Spleen (tissue), 7 donors: ENCODE results near the gene MYO1A.

Experiments
- POLR2A ChIP-seq, 3 donors: fragments of 450-650 bp; IDR thresholded peaks; one replicate each; pipeline ENCODE4 v1.5.1; 2017; ENCODE audit warnings: antibody characterized with exemption in 3 of 3, mild to moderate bottlenecking in 1 of 3
- POLR2AphosphoS5 ChIP-seq, 3 donors: sonication (generic); formaldehyde crosslinking; IDR thresholded peaks; one replicate each; pipeline ENCODE4 v1.5.1; 2017; ENCODE audit warnings: antibody characterized with exemption in 3 of 3
- TF ChIP-seq, protein P1 (sequence below), 11 experiments: fragments of 200-600 bp in 7 of 11; fragments of 450-650 bp in 4 of 11; sonication (generic) in 4 of 11; IDR thresholded peaks in 8 of 11; conservative IDR thresholded peaks in 3 of 11; 1 replicate in 7 of 11; 2 replicates in 4 of 11; pipeline versions ENCODE4 v1.4.0 to v1.8.0; 2016 to 2021; ENCODE audit warnings: antibody characterized with exemption in 11 of 11, inconsistent platforms in 4 of 11, mild to moderate bottlenecking in 1 of 11
- donor health status: DM: no; HTN: no; CAD: no; lungs with moderate emphysema.
- donor health status: DM: no; HTN: no; CAD: no.
- donor health status: DM: no; HTN: no; CAD: no.

DNA sequence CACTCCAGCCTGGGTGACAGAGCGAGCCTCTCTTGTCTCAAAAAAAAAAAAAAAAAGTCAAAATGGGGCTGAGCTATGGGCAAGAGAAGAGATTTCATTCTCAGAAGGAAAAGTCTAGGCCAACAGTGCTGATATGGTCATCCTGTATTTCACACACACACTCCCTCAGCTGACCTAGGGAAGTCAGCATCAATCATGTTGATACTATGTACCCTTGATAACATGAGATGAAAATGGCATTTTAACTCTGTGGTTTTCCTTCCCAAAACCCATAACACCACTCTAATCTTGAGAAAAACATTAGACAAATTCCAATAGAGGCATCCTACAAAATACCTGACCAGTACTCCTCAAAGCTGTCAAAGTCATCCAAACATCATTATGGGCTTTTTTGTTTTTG is 30.9 kb upstream of the MYO1A start:
- TF ChIP-seq POLR2A (IDR thresholded peaks at IDR 0.05) (no peak), POLR2AphosphoS5 (IDR thresholded peaks at IDR 0.05) (no peak)
- TF ChIP-seq, protein P1, sequence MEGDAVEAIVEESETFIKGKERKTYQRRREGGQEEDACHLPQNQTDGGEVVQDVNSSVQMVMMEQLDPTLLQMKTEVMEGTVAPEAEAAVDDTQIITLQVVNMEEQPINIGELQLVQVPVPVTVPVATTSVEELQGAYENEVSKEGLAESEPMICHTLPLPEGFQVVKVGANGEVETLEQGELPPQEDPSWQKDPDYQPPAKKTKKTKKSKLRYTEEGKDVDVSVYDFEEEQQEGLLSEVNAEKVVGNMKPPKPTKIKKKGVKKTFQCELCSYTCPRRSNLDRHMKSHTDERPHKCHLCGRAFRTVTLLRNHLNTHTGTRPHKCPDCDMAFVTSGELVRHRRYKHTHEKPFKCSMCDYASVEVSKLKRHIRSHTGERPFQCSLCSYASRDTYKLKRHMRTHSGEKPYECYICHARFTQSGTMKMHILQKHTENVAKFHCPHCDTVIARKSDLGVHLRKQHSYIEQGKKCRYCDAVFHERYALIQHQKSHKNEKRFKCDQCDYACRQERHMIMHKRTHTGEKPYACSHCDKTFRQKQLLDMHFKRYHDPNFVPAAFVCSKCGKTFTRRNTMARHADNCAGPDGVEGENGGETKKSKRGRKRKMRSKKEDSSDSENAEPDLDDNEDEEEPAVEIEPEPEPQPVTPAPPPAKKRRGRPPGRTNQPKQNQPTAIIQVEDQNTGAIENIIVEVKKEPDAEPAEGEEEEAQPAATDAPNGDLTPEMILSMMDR (IDR thresholded peaks at IDR 0.05 in 8 of 11, conservative IDR thresholded peaks at IDR 0.05 in 3 of 11) = no peak
